Activated CD8-positive, alpha-beta memory T cell treated with anti-CD3 and anti-CD28 coated beads, Interleukin-2, amount 50 U/mL, for 24 hours (primary cell): ENCODE data around the gene MROH2B.
"Not testable (repeated sequence)": the region's sequence is repeated elsewhere in the genome, so short reads cannot be mapped to it uniquely, and the experiment has no call there.

Experiments
- DNase-seq: peaks from one replicate; pipeline ENCODE4 v3.0.0-alpha.2; 2020; ENCODE audit errors: extremely low read depth

MROH2B gene

DNA sequence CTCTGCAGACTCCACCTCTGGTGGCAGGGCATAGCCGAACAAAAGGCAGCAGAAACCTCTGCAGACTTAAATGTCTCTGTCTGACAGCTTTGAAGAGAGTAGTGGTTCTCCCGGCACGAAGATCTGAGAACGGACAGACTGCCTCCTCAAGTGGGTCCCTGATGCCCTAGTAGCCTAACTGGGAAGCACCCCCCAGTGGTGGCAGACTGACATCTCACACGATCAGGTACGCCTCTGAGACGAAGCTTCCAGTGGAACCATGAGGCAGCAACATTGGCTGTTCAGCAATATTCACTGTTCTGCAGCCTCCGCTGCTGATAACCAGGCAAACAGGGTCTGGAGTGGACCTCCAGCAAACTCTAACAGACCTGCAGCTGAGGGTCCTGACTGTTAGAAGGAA, 48.5 kb downstream of the MROH2B start:
- not testable (repeated sequence) for DNase-seq

DNA sequence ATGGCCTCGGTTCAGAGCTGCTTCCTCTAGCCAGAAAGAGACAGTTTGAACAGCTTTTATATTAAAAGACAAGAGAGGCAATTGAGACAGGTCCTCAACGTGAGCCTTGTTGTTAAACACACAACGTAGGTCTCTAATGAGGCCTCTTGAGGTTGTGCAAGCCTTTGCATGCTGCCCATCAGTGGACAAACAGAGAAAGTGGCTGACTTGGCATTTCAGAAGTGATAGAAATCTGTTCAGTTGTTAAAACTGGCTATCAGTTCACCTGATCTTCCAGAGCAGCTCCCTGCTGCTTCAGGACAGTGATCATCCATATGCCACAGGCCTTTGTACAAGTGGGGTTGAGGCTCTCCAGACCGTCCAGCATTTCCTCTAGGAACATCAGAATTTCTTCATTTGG, 58.8 kb downstream of the MROH2B start:
- no peak for DNase-seq

DNA sequence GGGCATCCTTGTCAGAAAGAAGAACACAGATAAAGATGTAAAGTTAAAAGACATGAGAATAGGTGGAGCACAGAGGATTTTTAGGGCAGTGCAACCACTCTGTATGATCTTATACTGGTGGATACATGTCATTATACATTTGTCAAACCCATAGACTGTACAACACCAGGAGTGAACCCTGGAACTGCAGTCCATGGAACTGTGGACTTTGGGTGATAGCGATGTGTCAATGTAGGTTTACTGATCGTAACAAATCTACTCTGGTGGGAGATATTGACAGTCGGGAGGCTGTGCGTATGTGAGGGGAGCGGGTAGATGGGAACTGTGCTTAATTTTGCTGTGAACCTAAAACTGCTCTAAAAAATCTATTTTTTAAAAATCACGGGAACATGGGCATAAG, 60.6 kb downstream of the MROH2B start:
- DNase-seq: no peak

DNA sequence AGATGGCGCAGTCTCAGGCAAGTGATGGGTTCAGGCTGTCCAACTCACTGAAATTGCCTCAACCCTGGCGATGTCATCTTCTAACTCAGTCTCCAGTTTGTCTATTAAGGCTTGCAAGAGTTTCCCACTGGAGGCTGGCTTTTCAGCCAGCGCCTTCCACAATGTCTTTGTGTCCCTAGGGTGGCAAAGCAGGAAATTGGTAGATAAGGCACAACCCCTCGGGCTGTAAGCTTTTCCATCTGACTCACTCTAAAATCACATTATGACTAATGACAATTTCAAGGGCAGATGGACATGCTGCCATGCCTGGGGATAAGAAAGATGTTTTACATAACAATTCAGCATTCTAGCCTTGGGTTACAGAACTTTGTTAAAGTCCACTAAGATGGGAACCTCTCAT, 61.9 kb downstream of the MROH2B start:
- DNase-seq: no peak

DNA sequence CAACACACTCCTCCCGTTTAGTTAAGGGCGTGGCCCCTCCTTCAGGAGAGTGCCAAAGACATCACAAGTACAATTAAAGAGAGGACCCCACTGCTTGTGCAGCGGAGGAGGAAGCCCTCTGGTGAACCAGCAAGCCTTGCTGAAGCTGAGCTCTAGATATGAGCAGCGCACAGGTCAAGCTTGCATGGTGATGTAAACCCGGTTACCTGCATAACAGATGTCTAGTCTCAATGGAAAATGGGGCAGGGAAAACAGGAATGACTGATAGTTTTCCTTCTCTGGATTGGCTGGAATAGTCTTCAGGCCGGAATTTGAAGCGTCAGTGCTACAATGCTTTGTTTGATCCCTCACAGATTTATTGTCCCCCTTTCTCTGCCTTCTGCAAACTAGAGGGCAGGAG, 66.2 kb downstream of the MROH2B start:
- DNase-seq: no peak

DNA sequence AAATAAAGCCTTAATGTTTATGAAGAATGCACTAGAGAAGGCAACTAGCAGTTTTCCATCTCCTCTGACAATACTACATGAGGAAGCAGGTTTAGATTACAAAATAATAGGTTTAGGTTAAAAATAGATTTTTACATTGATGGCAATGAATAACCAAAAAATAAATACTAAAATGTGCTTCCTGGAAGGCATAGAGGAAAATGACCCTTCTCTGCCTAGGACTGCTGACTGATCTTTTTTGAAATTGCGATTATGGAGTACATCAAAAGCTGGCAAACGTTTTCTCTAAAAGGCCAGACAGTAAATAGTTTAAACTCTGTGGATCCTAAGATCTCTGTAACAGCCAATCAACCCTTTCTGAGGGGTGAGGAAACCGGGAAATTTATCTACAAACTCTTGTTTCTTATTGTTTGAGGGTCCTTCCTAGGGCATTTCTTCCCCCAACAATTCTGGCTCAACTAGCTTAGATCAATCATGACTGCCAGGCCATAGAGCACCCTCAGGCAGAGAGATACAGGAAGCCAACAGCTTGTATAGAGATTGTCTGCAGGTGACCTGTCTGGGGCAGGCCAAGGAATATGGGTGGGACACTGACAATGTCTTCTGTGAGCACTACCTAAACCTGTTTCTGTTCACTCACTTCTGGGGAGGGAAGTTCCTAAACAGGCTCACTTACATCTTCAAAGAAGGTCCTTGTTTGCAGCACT, 67.3 kb downstream of the MROH2B start:
- DNase-seq: no peak

DNA sequence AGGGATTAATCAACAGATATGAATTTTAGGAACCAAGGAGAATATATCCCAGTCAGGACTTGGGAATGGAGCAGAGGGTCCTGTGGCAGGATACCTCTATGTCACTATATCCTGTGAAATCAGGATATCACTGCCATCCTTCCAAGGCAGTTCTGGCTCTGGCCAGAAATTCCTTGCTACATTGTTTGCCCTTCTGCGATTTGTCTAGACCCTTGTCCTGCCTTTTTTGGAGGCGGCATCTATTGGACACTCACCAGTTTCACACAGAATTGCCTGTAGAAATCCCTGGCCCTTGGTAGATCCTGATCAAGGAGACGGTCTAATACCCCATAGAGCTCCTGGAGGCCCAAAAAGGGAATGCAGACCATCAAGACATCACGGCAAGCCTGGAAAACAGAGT, 71.2 kb downstream of the MROH2B start:
- no peak for DNase-seq

DNA sequence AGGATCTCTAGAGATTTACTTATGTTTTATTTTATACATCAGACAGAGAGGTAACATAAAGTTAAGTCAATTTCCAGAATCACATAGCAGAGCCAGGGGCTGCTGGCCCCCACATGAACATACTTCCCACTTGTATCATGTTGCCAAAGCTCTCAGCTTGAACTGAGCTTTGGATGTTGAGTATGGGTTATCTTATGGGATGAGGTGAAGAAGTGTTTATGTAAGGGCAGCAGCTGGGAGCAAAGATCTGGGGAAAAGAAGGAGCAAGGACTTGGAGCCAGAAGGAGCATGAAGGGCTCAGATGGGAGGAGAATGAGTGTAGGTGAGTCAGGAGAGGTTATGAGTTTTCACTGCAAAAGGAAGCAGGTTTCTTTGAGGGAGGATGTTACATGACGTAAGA, 72.0 kb downstream of the MROH2B start:
- DNase-seq: no peak

DNA sequence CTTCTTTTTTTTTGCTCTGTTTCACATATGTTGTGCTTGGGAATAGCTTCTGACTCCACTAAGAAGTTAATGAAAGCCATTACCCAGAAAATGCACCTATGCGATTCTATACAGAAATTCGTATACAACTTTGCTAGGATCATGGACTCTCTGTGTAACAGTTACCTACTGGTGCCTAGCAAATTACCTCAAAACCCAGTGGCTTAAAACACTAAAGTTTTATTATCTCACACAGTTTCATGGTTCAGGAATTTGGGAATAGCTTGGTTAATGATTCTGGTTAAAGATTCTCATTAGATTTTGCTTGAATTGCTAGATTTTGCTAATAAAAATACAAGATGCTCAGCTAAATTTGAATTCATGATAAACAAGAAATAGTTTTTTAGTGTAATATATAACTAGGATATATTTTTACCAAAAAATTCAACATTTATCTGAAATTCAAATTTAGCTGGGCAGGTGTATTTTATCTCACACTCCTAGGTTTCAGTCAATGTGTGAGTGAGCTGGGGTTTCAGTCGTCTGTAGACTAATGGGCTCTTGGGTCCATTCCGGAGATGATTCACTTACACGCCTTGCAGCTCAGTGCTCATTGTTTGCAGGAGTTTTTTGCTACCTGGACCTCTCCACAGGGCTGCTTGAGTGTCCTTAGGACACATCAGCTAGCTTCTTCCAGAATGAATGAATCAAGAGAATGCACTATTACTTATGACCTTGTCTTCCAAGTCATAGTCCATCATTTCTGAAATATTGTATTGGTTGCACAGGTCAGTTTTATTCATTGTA, 75.1 kb downstream of the MROH2B start:
- DNase-seq: no peak

DNA sequence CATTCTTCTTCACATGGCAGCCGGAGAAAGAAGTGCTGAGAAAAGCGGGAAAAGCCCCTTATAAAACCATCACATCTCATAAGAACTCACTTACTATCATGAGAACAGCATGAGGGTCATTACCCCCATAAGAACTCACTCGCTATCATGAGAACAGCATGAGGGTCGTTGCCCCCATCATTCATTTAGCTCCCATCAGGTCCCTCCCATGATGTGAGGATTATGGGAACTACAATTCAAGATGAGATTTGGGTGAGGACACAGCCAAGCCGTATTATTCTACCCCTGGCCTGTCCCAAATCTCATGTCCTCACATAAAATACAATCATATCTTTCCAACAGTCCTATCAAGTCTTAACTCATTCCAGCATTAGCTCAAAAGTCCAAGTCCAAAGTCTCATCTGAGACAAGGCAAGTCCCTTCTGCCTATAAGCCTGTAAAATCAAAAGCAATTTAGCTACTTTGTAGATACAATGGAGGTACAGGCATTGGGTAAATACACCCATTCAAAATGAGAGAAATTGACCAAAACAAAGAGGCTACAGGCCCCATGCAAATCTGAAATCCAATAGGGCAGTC, 79.1 kb downstream of the MROH2B start:
- no peak for DNase-seq

DNA sequence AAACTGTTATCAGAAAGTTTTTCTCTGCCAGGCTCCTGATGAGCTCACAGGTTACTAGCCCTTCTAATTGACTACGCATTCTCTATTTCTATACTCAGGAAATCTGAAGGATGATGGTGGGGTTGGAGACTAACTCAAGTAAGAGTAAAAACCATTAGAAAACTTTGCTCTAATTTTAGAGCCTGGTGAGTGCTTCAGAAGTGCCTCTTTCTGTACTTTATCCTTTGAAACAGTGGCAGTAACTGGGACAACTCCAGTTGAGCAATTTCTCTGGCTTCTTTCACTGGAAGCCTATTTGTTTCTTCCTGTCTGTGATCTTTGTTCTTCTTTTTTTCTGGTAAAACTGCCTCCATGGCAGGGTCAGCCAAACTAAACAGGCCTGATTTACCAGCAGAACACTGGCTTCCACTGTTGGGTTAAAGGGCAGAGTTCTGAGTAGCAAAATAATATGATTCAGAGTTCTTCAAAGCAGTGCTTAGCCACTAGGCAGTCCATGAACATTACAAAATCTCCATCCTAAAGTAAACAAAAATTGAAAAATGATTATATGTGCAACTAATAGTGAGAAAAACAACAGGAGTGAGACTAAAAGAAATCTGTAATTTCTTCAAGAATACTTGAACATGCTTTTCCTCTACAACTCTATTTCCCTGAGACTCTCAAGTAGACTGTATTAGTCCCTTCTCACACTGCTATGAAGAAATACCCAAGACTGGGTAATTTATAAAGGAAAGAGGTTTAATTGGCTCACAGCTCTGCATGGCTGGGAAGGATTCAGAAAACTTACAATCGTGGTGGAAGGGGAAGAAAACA, 79.8 kb downstream of the MROH2B start:
- no peak for DNase-seq

DNA sequence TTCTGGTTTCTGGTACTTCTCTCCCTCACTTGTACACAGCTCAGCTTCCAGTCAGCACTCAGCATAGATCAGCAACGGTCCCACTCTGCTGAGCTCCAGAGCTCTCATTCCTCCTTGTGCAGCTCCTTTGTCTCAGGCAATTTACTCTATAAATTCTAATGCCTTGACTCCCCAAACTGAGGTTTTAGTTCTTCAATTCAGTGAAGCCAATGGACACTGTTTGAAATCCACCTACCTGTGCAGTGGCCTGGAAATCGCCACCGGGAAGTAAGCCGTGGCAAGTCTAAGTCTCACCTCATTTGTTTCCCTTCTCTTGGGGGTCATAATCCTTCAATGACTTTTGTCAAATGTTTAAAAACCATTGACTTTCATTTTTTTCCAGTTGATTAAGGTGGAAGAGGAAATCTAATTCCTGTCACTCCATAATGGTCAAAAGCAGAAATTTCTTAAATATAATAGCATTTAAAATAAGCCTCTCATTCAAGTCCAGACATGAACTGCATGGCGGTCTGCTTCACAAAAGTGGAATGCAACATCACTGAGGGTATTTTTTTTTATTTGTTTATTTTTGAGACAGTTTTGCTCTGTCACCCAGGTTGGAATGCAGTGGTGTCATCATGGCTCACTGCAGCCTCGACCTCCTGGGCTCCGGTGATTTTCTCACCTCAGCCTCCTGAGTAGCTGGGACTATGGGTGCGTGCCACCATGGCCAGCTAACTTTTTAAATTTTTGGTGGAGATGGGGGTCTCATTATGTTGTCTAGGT, 82.2 kb downstream of the MROH2B start:
- no peak for DNase-seq

DNA sequence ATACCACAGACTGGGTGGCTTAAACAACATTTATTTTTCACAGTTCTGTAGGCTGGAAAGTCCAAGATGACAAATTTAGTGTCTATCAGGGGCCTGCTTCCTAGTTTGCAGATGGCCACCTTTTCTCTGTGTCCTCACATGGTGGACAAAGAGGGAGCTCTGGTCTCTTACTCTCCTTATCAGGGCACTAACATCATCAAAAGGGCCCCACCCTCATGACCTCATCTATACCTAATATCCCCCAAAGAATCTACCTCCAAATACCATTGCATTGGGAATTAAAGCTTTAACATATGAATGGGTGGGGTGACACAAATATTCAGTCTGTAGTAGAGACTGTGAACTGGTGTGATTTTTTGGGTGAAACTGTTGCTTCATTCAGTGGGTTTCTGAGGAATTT, 83.8 kb downstream of the MROH2B start:
- no peak for DNase-seq

DNA sequence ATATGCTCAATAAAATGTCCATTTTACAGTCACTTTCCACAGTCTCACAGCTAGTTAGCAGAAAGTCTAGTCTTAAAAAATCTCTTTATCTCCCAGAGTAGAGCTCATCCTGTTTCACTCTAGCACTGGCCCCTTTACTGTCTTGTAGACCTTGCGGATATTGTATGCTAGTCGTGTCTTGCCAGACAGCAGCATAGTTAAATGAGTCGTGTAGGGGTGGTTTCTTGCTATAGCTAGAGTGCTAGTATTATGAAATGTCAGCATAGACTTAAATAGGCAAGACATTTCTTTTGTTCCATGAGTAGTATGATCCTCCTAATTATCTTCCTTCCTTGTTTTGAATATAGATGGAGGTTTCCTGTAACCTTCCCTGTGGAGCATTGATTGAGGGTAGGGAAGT, 84.5 kb downstream of the MROH2B start:
- DNase-seq: no peak

DNA sequence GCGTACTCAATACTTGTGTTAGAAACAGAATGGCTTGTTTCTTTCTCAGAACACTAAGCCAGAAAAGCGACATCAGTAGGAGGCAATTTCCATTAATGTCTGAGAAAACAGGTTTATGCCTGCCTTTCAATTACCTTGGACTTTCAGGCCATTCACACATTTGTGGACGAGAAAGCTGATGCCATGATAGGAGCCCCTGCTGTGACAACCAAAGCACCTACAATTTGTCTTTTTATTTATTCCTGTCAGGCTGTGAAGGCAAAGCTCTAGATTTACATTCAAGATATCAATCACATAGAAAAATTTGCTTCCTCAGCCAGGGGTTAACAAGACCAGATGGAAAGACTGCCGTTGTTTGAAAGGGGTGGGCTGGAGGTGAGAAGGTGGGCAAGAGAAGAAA, 85.6 kb downstream of the MROH2B start:
- no peak for DNase-seq

DNA sequence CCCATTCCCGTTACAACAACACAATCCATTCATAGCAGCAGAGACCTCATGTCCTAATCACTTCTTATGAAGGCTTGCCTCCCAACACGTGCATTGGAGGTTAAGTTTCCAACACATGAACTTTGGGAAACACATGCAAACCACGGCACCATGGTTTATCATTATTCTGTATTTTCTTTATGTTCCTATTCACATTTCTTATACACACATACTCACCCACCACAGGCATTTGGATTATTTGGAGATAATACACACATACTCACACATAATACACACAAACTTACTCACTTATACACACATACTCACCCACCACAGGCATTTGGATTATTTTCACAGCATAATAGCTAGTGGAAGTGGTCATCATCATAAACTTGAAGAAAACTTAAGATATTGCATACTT, 86.3 kb downstream of the MROH2B start:
- no peak for DNase-seq

DNA sequence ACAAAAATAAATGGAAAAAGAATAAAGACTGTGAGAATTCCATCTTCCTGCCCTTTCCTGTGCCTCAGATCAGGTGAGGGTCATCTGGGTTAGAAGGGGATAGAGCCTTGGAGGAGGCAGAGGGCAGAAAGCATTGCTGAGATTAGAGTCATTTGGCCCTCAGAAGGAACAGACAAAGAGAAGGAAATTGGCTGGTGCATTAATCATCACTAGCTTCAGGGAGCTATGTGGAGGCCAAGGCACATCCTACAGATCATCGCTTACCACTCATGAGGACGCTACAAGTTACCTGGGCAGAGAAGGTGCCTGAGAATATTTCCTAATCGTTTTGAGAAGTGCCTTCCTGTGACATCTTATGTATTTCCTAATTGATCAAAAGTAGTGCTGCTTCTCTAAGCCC, 87.4 kb downstream of the MROH2B start:
- no peak for DNase-seq

DNA sequence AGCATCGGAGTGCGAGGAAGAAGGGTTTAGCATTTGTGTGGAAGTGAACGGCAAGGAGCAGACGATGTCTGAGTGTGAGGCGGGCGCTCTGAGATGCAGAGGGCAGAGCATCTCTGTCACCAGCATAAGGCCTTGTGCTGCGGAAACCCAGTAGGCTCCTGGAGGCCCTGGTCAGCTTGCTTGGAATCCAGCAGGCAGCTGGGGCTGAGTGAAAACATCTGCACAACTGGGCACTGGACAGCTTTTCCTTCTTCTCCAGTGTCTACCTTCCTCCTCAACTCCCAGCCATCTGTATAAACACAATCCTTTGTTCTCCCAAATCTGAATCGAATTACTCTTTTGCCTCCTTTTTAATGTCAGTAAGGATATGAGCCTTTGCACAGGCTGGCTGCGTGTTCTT, 89.7 kb downstream of the MROH2B start:
- DNase-seq: no peak

DNA sequence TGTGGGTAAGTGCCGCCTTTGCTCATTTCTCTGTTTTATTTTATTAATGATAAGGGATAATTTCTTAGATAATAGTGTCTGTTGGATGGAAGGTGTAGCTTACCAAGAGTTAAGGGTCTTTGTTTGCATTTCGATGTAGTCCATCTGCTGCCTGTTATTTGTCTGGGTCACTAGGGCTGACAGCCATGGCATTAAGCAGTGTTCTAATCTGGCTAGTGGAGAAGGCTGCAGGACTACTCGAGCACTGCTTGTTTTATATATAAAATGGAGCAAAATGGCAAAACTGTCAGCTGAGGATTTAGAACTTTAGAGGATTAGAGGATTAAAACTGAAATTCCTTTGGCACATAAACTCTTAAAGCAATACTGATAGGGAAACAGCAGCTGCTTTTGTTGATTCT, 94.3 kb downstream of the MROH2B start:
- DNase-seq: no peak

DNA sequence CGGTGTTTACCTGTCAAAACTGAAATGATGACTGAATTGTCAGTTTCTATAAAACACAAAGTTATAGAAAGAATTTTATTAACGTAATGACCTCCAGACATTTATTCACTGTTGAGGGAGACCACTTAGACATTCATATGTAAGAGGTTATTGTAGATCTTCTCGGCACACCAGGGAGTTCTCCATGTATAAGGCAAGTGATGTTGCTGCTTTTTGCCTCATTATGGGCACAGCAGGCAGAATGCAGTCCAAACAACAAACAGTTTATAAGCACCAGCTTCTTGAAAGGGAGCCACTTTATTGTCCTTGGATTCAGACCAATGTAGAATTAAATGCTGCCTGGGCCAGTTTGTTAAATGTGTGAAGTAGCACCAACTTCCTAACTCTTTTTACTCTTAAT, 95.1 kb downstream of the MROH2B start:
- DNase-seq: no peak

DNA sequence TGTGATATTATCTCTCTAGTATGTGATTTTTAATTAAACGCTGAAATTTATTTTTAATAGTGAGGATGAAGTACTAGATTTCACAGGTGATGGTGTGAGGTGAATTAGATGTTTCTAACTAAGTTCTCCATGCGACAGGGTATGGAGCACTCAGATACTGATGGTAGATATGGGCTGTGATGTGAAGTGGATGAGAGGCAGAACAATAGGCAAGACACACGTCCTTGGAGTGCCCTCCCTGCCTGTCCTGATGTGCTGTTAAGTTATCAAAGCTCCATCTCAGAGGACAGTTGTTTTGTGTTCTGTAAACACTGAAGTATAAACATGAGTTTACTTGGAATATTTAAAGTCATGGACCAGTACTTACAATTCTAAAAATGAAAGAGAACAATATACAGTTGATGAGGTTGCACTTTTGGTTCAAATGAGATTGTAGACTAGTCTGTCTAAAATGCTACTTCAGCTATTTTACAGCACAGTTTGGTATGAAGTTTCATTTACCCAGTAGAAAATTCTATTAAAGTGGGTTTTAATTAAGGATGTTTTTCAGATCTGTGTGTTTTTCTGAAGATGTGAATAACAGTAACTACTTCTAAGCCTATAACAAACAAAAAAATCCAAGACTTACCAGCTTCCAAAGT, 97.7 kb downstream of the MROH2B start:
- DNase-seq: no peak
